T-helper 2 cell treated with Interferon-gamma antibody and Interleukin-4, amounts not matched to agents 100 ng/mL and 5 ng/mL, for 36 hours (primary cell): Measurements from ENCODE around the gene BACH2. TPM values are rescaled to one million over a fixed set of nuclear protein-coding genes. Genes with fewer than 3 reads are reported as not detected.

Source experiments
- intact Hi-C: fragments of 100-400 bp; cut with micrococcal nuclease; formaldehyde crosslinking; loops from one replicate; pipeline ENCODE4 v1.15.1; 2023
- total RNA-seq: library from RNA; stranded (reverse); gene quantifications from 2 replicates; pipeline ENCODE4 v1.2.3, GENCODE V29; 2022

BACH2 gene
- total RNA-seq, 1 donor from 2014 or later: 35.2 TPM

DNA sequence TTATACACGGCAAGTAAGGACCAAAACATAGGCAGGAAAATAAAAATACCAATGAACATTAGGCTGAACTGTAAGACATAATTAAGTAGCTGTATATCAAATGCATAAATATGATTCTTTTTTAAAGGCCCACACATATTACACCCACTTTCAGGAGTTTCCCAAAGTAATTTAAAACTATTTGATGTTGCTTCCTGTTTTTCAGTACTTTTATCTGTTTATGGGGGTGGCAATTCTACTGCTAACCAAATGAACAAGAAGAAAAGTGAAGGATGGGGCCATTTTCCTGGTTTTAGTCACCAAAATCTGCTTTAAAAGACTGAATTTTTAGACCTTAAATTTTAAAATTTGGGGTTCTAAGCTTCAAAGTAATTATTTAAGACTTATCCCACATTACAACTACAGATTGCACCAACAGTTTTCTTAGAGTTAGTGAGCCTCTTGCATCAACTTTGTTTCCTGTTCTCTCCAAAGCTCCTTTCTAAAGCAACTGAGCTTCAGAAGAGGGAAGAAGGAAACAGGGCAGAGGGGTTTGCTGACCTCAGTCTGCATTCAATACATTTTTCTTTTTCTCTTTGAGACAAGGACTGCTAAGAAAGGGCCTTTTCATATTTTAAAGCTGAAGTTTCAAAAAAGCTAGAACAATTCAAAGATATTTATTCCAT, 191.0 kb downstream of the BACH2 start:
- intact Hi-C loops: no loop called here

DNA sequence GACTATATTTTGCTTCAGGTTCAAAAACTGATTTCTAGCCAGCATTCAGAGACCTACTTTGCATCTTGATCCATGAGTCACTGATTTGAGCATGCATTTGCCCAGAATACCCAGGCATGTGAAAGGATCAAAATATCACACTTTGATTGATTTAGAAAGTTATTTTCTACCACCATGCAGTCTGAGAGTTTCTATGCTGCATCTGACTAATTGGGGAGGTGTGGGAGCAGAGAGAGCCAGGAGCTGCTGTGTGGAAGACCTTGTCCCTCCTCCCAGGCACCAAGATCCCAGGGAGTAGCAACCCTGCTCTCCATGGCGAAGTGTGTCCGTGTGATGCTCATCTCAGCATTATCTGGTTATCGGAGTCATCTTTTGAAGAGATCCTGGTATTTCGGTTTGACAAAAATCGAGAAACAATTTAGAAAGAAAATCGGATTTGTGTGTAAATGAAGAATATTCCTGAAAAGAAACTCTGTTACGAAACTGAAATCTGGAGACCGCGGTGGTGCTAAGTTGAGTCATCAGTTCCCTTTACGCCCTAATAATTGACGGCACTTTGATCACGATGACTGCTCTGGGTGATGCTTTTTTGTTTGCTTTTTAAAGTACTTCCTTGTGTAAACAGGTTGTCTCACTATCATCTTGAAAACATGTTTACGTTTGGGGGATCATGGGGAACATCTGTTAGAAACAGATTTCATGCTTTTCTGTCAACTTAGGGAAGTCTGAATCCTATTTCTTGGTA, 193.4 kb downstream of the BACH2 start:
- intact Hi-C loops: loop anchor here (1.0 kb wide), 1 partner anchor 22 kb away; no protein-coding TSS in a partner anchor

GRCh38 chr6:90101403-90101802, 195.2 kb downstream of the BACH2 start:
- intact Hi-C loops: no loop called here

GRCh38 chr6:90100059-90100665, 196.5 kb downstream of the BACH2 start:
- intact Hi-C loops: no loop called here

GRCh38 chr6:90098627-90099026, 198.0 kb downstream of the BACH2 start:
- intact Hi-C loops: no loop called here

DNA sequence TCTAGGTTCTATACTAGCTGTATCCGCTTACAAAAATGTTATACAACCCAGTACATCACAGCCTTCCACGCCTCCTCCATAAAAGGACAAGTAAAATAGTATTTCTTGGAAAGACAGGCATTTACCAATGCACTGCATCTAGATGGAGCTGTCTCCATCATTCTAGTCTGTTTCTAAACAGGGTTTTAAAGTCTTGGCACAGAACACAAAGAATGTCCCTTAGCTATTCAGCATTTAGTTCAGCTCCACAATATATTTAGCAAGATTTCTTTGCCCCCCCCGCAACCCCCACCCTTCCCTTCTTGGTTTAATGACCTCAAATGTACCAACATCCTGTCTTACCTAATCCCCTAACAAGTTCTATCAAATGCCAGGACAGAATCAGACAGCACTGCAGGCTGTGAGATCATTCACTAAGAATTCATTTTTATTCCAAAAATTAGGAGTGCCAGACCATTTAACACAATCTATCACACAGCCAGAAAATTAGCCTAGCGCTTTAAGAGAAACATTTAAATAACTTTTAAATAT, 198.6 kb downstream of the BACH2 start:
- intact Hi-C loops: no loop called here

GRCh38 chr6:90097356-90097755, 199.3 kb downstream of the BACH2 start:
- intact Hi-C loops: no loop called here

GRCh38 chr6:90096818-90097217, 199.8 kb downstream of the BACH2 start:
- intact Hi-C loops: no loop called here

DNA sequence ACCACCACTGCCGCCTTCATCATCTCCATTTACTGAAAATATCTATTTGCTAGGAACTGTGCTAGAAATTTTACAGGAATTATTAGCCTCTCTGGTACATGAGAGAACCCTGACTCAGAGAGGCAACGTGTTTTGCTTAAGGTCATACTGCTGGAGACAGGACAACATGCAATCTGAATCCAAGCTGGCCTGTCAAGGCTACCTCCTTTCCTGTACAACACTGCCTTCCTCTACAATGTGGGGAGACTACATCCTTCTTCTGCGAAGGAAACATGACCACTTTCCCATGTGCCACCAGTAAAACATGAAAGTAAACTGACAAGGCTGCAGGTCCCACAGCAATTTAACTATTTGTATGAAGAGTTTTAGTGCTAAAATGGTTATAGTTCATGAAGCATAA, 200.9 kb downstream of the BACH2 start:
- intact Hi-C loops: no loop called here

- intact Hi-C loops: no loop called here
Measured at GRCh38 chr6:90095145-90095544, 201.5 kb downstream of the BACH2 start.

GRCh38 chr6:90093558-90094073, 203.0 kb downstream of the BACH2 start:
- intact Hi-C loops: no loop called here

- intact Hi-C loops: no loop called here
Measured at GRCh38 chr6:90090866-90091265, 205.8 kb downstream of the BACH2 start.

DNA sequence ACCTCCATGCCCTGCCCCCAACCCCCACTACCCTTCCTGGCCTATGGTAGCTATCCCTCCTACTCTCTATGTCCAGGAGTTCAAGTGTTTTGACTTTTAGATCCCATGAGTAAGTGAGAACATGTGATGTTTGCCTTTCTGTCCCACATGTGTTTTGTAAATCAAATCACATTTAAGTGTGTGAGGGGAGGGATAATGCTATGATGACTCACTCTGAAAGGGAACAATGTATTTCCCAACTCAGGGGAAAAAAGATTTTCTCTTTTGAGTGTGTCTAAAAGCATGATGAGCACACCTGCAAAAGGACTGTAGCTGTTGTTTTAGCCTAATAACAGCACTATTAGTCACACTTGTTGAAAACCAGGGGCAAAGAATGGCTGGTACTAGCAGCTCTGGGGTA, 208.6 kb downstream of the BACH2 start:
- intact Hi-C loops: loop anchor here (10.0 kb wide), 1 partner anchor 263 kb away; the partner anchor contains the start of gene CASP8AP2

DNA sequence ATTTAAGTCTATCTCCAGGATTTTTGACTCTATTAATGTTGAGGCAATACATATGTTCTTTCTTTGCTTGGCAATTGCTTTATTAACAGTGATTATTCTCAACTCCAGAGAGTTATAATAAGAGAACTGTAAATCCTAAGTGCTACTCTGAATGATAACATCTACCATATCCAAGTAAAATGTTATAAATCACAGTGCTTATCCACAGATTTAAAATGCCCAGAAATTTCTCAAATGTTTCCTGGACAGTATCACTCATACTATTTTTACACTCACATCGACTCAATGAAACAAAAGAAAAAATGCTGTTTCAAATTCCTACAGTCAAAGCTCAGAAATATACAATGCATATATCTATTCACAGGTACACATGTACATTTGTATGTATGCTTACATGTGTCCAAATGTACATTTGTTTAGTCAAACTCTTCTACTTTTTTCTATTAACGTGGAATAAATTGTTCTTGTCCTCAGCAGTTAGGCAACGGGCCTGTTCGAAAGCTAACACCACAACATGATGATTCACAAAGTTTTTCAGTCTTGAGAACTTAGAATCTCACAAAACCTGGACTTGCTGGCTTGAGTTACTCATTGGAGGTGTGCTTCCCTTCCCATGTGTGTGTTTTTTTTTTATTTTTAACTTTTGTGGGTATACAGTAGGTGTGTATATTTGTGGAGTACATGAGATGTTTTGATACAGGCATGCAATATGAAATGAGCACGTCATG, 209.4 kb downstream of the BACH2 start:
- intact Hi-C loops: loop anchor here (10.0 kb wide), 1 partner anchor 262 kb away; the partner anchor contains the start of gene CASP8AP2

DNA sequence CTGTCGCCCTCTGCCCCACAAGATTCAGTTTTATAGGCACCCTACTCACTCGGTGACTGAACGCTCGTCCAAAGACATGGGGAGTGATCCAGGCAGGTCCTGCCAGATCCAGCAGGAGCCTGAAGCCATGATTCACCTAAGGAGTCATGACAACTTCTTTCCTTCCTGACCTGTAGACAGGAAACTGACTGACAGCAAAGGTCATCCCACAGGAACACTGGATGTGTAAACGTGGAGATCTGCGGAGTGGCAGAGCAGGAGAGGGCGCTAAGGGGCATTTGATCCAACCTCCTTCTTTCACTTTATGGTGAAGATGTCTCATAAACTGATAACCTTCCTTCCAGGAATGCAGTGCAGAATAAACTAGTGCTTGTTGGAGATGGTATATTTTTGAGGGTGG, 210.1 kb downstream of the BACH2 start:
- intact Hi-C loops: loop anchor here (10.0 kb wide), 1 partner anchor 262 kb away; the partner anchor contains the start of gene CASP8AP2

GRCh38 chr6:90083891-90084290, 212.8 kb downstream of the BACH2 start:
- intact Hi-C loops: loop anchor here (5.0 to 10.0 kb wide), 3 partner anchors 259 to 1002 kb away; partner anchors contain the start of genes CASP8AP2 and PNRC1

- intact Hi-C loops: loop anchor here (5.0 to 10.0 kb wide), 3 partner anchors 258 to 1001 kb away; partner anchors contain the start of genes CASP8AP2 and PNRC1
Measured at GRCh38 chr6:90082847-90083246, 213.8 kb downstream of the BACH2 start.

DNA sequence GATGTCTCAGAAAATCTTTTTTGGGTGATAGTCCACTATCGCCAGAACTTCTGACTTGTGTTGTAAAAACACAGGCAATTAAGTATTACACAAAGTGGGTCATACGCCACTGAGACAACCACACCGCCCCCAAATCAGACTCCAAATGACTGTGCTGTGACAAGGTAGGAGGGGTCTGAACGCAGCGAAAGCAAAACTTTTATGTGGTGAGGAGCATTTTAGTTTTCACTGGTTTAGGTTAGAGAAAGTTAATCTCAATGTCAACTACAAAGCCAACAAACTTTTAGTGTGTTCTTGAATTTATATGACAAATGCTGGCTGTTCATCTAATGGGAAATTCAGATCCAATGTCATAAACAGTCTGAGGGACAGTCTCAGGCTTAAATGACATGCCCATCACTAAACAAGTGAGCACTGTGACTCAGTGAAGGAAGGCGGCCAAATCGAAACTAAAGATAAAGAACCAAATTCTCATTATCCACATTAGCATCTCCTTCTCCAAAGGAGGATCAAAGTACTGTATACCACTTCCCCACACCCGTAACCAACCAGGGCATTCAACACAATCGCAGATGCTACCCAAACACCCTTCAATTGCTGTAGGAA, 215.7 kb downstream of the BACH2 start:
- intact Hi-C loops: loop anchor here (1.0 to 10.0 kb wide), 14 partner anchors 22 to 999 kb away; partner anchors contain the start of genes BACH2, CASP8AP2, MAP3K7 and PNRC1

DNA sequence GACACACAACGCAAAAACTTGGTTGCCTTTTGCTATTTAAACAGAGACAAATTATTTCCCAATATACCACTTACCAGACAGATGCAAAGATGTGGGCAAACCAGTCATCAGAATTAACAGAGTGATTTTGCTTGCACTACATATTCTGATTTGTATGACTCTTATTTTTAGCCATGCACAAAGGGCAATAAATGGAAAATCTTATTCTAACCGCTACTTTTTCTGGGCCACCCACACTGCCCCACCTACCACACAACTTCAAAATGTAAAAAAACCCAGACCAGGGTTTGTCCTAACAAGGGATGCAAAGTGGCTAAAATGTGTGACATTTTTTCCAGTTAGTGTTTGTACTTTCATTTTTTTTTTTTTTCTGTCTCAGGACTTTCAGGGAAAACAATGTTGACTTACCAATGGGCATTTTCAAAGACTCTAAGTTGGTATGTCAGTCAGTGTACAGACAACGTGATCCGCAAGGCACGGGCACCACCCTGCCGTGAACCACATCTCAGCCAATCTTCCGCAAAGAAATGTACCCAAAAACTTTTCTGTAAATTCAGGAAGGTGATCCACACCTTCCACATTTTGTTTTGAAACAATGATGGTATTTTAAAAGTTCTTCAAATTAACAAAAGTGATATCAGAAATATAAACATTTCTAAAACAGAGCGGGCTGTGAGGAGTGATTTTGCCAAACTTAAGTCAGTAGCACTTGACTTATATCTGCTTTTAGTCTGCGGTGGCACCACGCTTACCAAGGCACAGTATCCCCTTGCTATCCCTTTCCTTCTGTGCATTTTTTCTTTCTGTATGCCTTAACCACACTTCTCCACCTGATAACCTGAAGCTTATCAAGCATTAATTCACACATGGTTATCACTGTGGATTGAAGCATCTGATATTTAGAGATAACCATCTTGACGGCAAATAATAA, 216.8 kb downstream of the BACH2 start:
- intact Hi-C loops: loop anchor here (1.0 to 10.0 kb wide), 9 partner anchors 55 to 998 kb away; partner anchors contain the start of genes BACH2, CASP8AP2, MAP3K7 and PNRC1
